AG09319 (cell line): ENCODE results near the gene NPRL2.
A peak's percentile ranks its signal among the peaks of the same experiment; 100 is the strongest.

Source experiments
- DNase-seq: peaks from one replicate; pipeline ENCODE4 v3.0.0-alpha.2; 2010; ENCODE audit warnings: low read depth; ENCODE audit errors: extremely low read depth
- CTCF ChIP-seq: IDR thresholded peaks from 2 replicates; pipeline ENCODE4 v1.5.1; 2011; ENCODE audit warnings: low read depth, mild to moderate bottlenecking, inconsistent platforms, low read length, moderate library complexity

The NPRL2 gene

GRCh38 chr3:50324351-50325112 is 26.0 kb downstream of the NPRL2 start:
- peak; percentile 88 for TF ChIP-seq CTCF
- DNase-seq = no peak

GRCh38 chr3:50323614-50324199 is 26.9 kb downstream of the NPRL2 start:
- DNase-seq = no peak
- TF ChIP-seq CTCF = no peak

- DNase-seq = no peak
- no peak for TF ChIP-seq CTCF
Observed at GRCh38 chr3:50323092-50323600, 27.4 kb downstream of the NPRL2 start.

GRCh38 chr3:50322386-50323091 is 28.0 kb downstream of the NPRL2 start, which contains the start of gene HYAL2:
HYAL2 (minus strand) TSS chr3:50322745; CDS start chr3:50320489, 2,256 bp downstream.
- TF ChIP-seq CTCF = no peak
- no peak for DNase-seq

GRCh38 chr3:50322115-50322385 is 28.5 kb downstream of the NPRL2 start:
- TF ChIP-seq CTCF = no peak; the same call in 1 of the 2 replicates
- DNase-seq = no peak

GRCh38 chr3:50321336-50322114 is 29.1 kb downstream of the NPRL2 start:
- DNase-seq = peak; percentile 68
- peak; percentile 32 for TF ChIP-seq CTCF
